Thyroid gland (tissue), 4 donors: ENCODE results near the gene ARHGAP28.
"Not testable (repeated sequence)": the region's sequence is repeated elsewhere in the genome, so short reads cannot be mapped to it uniquely, and the experiment has no call there.

Experiments
- POLR2A ChIP-seq, 2 donors: fragments of 450-650 bp; IDR thresholded peaks; one replicate each; pipeline ENCODE4 v1.6.1; 2017; ENCODE audit warnings: antibody characterized with exemption in 2 of 2, mild to moderate bottlenecking in 2 of 2, moderate library complexity in 1 of 2
- TF ChIP-seq, protein P1 (sequence below), 6 experiments: fragments of 200-600 bp in 3 of 6; fragments of 450-650 bp in 3 of 6; sonication (generic) in 3 of 6; IDR thresholded peaks; one replicate each; pipeline ENCODE4 v1.5.1; 2016 to 2019; ENCODE audit warnings: antibody characterized with exemption in 6 of 6, mild to moderate bottlenecking in 2 of 6, inconsistent platforms in 1 of 6, moderate library complexity in 1 of 6

DNA sequence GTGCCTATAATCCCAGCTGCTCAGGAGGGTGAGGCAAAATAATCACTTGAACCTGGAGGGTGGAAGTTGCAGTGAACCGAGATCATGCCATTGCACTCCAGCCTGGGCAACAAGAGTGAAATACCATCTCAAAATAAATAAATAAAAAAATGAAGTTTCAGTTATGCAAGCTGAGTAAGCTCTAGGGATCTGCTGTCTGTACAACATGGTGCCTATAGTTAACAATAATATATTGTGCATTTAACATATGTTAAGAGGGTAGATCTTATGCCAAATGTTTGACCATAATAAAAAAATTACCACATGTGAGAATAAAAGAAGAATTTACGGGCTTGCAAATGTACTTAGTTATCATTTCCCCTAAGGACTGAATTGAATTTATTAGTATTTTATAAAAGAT, 208.9 kb downstream of the ARHGAP28 start:
- not testable (repeated sequence) for TF ChIP-seq POLR2A (IDR thresholded peaks at IDR 0.05)
- TF ChIP-seq, protein P1, sequence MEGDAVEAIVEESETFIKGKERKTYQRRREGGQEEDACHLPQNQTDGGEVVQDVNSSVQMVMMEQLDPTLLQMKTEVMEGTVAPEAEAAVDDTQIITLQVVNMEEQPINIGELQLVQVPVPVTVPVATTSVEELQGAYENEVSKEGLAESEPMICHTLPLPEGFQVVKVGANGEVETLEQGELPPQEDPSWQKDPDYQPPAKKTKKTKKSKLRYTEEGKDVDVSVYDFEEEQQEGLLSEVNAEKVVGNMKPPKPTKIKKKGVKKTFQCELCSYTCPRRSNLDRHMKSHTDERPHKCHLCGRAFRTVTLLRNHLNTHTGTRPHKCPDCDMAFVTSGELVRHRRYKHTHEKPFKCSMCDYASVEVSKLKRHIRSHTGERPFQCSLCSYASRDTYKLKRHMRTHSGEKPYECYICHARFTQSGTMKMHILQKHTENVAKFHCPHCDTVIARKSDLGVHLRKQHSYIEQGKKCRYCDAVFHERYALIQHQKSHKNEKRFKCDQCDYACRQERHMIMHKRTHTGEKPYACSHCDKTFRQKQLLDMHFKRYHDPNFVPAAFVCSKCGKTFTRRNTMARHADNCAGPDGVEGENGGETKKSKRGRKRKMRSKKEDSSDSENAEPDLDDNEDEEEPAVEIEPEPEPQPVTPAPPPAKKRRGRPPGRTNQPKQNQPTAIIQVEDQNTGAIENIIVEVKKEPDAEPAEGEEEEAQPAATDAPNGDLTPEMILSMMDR (IDR thresholded peaks at IDR 0.05) = not testable (repeated sequence)
